CD4-positive, alpha-beta T cell (primary cell): ENCODE measurements around the gene ZNRF3. TPM values are rescaled to one million over a fixed set of nuclear protein-coding genes. Genes with fewer than 3 reads are reported as not detected.

Experiments used
- ATAC-seq: fragments of 200-7000 bp; cut with Tn5 transposase; one replicate; pipeline ENCODE4 v1.10.0; 2022; ENCODE audit warnings: mild to moderate bottlenecking; ENCODE audit not compliant: poor library complexity
- CTCF ChIA-PET: fragments of 350-600 bp; sonication (Branson Sonifier 250); formaldehyde crosslinking; loops from one replicate; lab custom pipeline; 2021; ENCODE audit warnings: antibody characterized with exemption, inconsistent platforms; lab: Charles Lee
- POLR2A ChIA-PET: fragments of 350-600 bp; sonication (Branson Sonifier 250); formaldehyde crosslinking; loops from one replicate; lab custom pipeline; 2021; ENCODE audit warnings: antibody characterized with exemption, inconsistent platforms; lab: Charles Lee
- DNase-seq, 14 experiments: peaks; one replicate each; pipeline ENCODE4 v3.0.0-alpha.2; 2013 to 2020; ENCODE audit warnings: mixed read lengths in 2 of 14
- H3K27ac ChIP-seq, 2 donors: one replicate each; pipeline versions ENCODE4 v1.5.1 to v1.7.0; 2013; ENCODE audit warnings: low read length in 2 of 2, low read depth in 1 of 2, mild to moderate bottlenecking in 1 of 2
- H3K27me3 ChIP-seq, 2 experiments: 1 replicate in 1 of 2; 2 replicates in 1 of 2; pipeline versions ENCODE4 v1.6.1 to v1.7.0; 2013; ENCODE audit warnings: low read length in 2 of 2, control low read depth in 1 of 2, mild to moderate bottlenecking in 1 of 2, moderate library complexity in 1 of 2; ENCODE audit not compliant: insufficient read depth in 2 of 2, control insufficient read depth in 1 of 2
- H3K36me3 ChIP-seq: one replicate; pipeline ENCODE4 v1.6.1; 2013; ENCODE audit warnings: low read length, control low read depth; ENCODE audit not compliant: insufficient read depth
- H3K4me1 ChIP-seq: one replicate; pipeline ENCODE4 v1.6.1; 2013; ENCODE audit warnings: low read length, control low read depth; ENCODE audit not compliant: insufficient read depth
- H3K4me3 ChIP-seq: one replicate; pipeline ENCODE4 v1.5.1; 2013; ENCODE audit warnings: mild to moderate bottlenecking, low read length, moderate library complexity
- H3K9me3 ChIP-seq, 2 experiments: 1 replicate in 1 of 2; 2 replicates in 1 of 2; pipeline versions ENCODE4 v1.6.1 to v1.7.0; 2013; ENCODE audit warnings: low read length in 2 of 2, mild to moderate bottlenecking in 2 of 2, control low read depth in 1 of 2, moderate library complexity in 1 of 2; ENCODE audit not compliant: control insufficient read depth in 1 of 2, insufficient read depth in 1 of 2
- H3K27ac Mint-ChIP-seq: one replicate; pipeline ENCODE4 v1.8.0; 2020; ENCODE audit warnings: mixed read lengths
- H3K27me3 Mint-ChIP-seq: one replicate; pipeline ENCODE4 v1.8.0; 2021; ENCODE audit warnings: mixed read lengths
- H3K36me3 Mint-ChIP-seq: one replicate; pipeline ENCODE4 v1.8.0; 2021; ENCODE audit warnings: low read depth, mixed read lengths
- H3K4me1 Mint-ChIP-seq: one replicate; pipeline ENCODE4 v1.8.0; 2021; ENCODE audit warnings: low read depth, mixed read lengths
- H3K4me3 Mint-ChIP-seq: one replicate; pipeline ENCODE4 v1.8.0; 2020; ENCODE audit warnings: mild to moderate bottlenecking, mixed read lengths
- H3K9me3 Mint-ChIP-seq: one replicate; pipeline ENCODE4 v1.8.0; 2020; ENCODE audit warnings: mixed read lengths
- CTCF ChIP-seq: fragments of 200-600 bp; IDR thresholded peaks from one replicate; pipeline ENCODE4 v1.8.0; 2022; ENCODE audit warnings: antibody characterized with exemption, mild to moderate bottlenecking
- intact Hi-C, 2 experiments: fragments of 100-400 bp; cut with DNase I in 1 of 2; cut with micrococcal nuclease in 1 of 2; formaldehyde crosslinking; loops; one replicate each; pipeline versions ENCODE4 v1.15.1 to v1.9.0; 2023 to 2025; cut with DNase I, micrococcal nuclease
- total RNA-seq, 174 experiments: library from RNA in 2 of 174; stranded (reverse) in 2 of 174; gene quantifications; one replicate each; pipeline ENCODE4 v1.2.3 and lab custom pipeline; 2021 to 2026

The ZNRF3 gene
- total RNA-seq, 2 experiments from 2014 or later: 0.38 to 0.61 TPM

GRCh38 chr22:29050457-29050856 is 167.1 kb downstream of the ZNRF3 start:
- H3K27me3 Mint-ChIP-seq: no peaks in the 10 kb centered on the region
- no peaks in the 10 kb centered on the region for H3K36me3 Mint-ChIP-seq
- intact Hi-C loops: no loop called here
- no peak for TF ChIP-seq CTCF
- no peak for ATAC-seq
- Histone ChIP-seq H3K27me3 (no peaks in the 10 kb centered on the region), H3K9me3 (no peaks in the 10 kb centered on the region), H3K36me3 (no peaks in the 10 kb centered on the region), H3K27ac (no peak overlapping the region), H3K4me3 (no peak overlapping the region), H3K4me1 (no peaks in the 10 kb centered on the region)
- POLR2A ChIA-PET: no interaction called here
- H3K4me1 Mint-ChIP-seq: no peaks in the 10 kb centered on the region
- no peak overlapping the region for H3K4me3 Mint-ChIP-seq
- CTCF ChIA-PET: no interaction called here
- no peak overlapping the region for H3K27ac Mint-ChIP-seq
- H3K9me3 Mint-ChIP-seq: no peaks in the 10 kb centered on the region
- no peak for DNase-seq

- H3K4me3 ChIP-seq: no peak overlapping the region
- TF ChIP-seq CTCF: no peak
- ChIA-PET CTCF (no interaction called here), POLR2A (no interaction called here)
- intact Hi-C loops: no loop called here
- H3K4me1 ChIP-seq: no peaks in the 10 kb centered on the region
- no peaks in the 10 kb centered on the region for H3K9me3 ChIP-seq
- no peak for ATAC-seq
- no peaks in the 10 kb centered on the region for H3K36me3 ChIP-seq
- no peak for DNase-seq
- Mint-ChIP-seq H3K9me3 (no peaks in the 10 kb centered on the region), H3K27ac (no peak overlapping the region), H3K36me3 (no peaks in the 10 kb centered on the region), H3K4me3 (no peak overlapping the region), H3K4me1 (no peaks in the 10 kb centered on the region), H3K27me3 (no peaks in the 10 kb centered on the region)
- H3K27me3 ChIP-seq: no peaks in the 10 kb centered on the region
- H3K27ac ChIP-seq: no peak overlapping the region
These were observed 169.8 kb downstream of the ZNRF3 start for GRCh38 chr22:29053048-29053702.

GRCh38 chr22:29054251-29054767 is 170.9 kb downstream of the ZNRF3 start:
- H3K27me3 ChIP-seq: no peaks in the 10 kb centered on the region
- no peaks in the 10 kb centered on the region for H3K36me3 Mint-ChIP-seq
- no peak overlapping the region for H3K4me3 Mint-ChIP-seq
- no peaks in the 10 kb centered on the region for H3K27me3 Mint-ChIP-seq
- no peak for ATAC-seq
- CTCF ChIA-PET: no interaction called here
- H3K4me3 ChIP-seq: no peak overlapping the region
- H3K4me1 Mint-ChIP-seq: no peaks in the 10 kb centered on the region
- H3K27ac ChIP-seq: no peak overlapping the region
- H3K27ac Mint-ChIP-seq: no peak overlapping the region
- no peaks in the 10 kb centered on the region for H3K4me1 ChIP-seq
- no peak for TF ChIP-seq CTCF
- intact Hi-C loops: no loop called here
- no peaks in the 10 kb centered on the region for H3K36me3 ChIP-seq
- no peak for DNase-seq
- POLR2A ChIA-PET: no interaction called here
- no peaks in the 10 kb centered on the region for H3K9me3 Mint-ChIP-seq
- H3K9me3 ChIP-seq: no peaks in the 10 kb centered on the region
